ENCODE data around the gene SPATS2L. TPM values are rescaled to one million over a fixed set of nuclear protein-coding genes. Genes with fewer than 3 reads are reported as not detected.
A peak's percentile ranks its signal among the peaks of the same experiment; 100 is the strongest.

Gene SPATS2L
- total RNA-seq, 1 experiment from 2014 or later, result 47.3 TPM

DNA sequence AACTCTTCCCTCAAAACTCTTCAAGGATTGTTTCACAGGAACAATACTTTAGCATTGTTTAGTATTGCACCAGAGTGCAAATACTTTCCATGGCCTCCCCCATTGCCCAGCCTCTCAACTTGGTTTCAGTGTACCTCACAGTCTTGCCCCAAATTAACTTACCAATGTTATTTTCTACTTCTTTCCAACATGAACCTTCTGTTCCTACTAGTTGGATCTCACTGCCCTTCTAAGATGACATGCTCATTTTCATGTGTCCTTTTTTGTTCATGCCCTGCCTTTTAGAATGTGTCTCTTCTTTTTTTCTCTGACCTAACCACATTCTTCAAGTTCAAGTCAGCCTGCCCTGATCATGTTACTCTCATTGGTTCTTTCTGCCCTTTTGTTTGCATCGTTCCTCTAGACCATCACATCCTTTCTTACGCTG lies 4.1 kb downstream of the SPATS2L start:
- TF ChIP-seq, protein P1, sequence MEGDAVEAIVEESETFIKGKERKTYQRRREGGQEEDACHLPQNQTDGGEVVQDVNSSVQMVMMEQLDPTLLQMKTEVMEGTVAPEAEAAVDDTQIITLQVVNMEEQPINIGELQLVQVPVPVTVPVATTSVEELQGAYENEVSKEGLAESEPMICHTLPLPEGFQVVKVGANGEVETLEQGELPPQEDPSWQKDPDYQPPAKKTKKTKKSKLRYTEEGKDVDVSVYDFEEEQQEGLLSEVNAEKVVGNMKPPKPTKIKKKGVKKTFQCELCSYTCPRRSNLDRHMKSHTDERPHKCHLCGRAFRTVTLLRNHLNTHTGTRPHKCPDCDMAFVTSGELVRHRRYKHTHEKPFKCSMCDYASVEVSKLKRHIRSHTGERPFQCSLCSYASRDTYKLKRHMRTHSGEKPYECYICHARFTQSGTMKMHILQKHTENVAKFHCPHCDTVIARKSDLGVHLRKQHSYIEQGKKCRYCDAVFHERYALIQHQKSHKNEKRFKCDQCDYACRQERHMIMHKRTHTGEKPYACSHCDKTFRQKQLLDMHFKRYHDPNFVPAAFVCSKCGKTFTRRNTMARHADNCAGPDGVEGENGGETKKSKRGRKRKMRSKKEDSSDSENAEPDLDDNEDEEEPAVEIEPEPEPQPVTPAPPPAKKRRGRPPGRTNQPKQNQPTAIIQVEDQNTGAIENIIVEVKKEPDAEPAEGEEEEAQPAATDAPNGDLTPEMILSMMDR (conservative IDR thresholded peaks at IDR 0.05), result no peak
- H3K4me1 Mint-ChIP-seq, result peaks cover 64 to 74% of the 10 kb centered on the region in 2 experiments
- H3K27me3 Mint-ChIP-seq (ENCODE audit: low read depth), result no peaks in the 10 kb centered on the region
- H2BK20ac ChIP-seq (ENCODE audit: low read depth, low read length, poor library complexity, severe bottlenecking), result no peak overlapping the region
- peak overlapping the region; percentile 3 to 21 (median 17); a peak in 4 of 7 replicates for H3K27ac Mint-ChIP-seq
- no peaks in the 10 kb centered on the region for H3K9me3 ChIP-seq (ENCODE audit: control insufficient read depth, low read depth, low read length)
- H3K23ac ChIP-seq (ENCODE audit: insufficient read length, low read depth, low read length), result no peak overlapping the region
- no peak overlapping the region for H2BK15ac ChIP-seq (ENCODE audit: low read depth, low read length)
- H3K79me1 ChIP-seq (ENCODE audit: insufficient read depth, low read depth, low read length, poor library complexity, severe bottlenecking), result no peaks in the 10 kb centered on the region
- no peak for DNase-seq
- H2BK12ac ChIP-seq (ENCODE audit: insufficient read length, low read depth, low read length), result no peak overlapping the region
- H4K8ac ChIP-seq (replicated peaks; ENCODE audit: insufficient read length, low read depth, low read length), result no peak overlapping the region
- H3K4ac ChIP-seq (ENCODE audit: low read depth, low read length), result no peak overlapping the region
- no peak overlapping the region for H3K14ac ChIP-seq (ENCODE audit: insufficient read depth, low read length)
- no peak overlapping the region for H4K91ac ChIP-seq (ENCODE audit: insufficient read length, low read depth, low read length)
- no peak overlapping the region for H4K5ac ChIP-seq (ENCODE audit: insufficient read length, low read depth, low read length)
- H3K4me1 ChIP-seq (ENCODE audit: insufficient read depth, low read length), result peaks cover 44% of the 10 kb centered on the region; the same call in 1 of the 2 replicates
- H3K23me2 ChIP-seq (ENCODE audit: insufficient read length, low read depth, low read length, poor library complexity, severe bottlenecking), result peaks cover 12% of the 10 kb centered on the region
- no peaks in the 10 kb centered on the region for H3K27me3 ChIP-seq (ENCODE audit: insufficient read depth, low read length)
- H4K20me1 ChIP-seq (ENCODE audit: control insufficient read depth, insufficient read depth, insufficient read length), result no peaks in the 10 kb centered on the region
- no peak overlapping the region for H3T11ph ChIP-seq (ENCODE audit: low read length)
- H3K36me3 Mint-ChIP-seq (ENCODE audit: insufficient read depth in 1 of 3, low read depth in 3 of 3), result peaks cover 0 to 3% (median 0%) of the 10 kb centered on the region in 3 experiments; a peak in 2 of 7 replicates
- no peak overlapping the region for H2AK5ac ChIP-seq (ENCODE audit: insufficient read length, low read length)
- H3K4me2 ChIP-seq (ENCODE audit: insufficient read depth, insufficient read length, low read length), result peak overlapping the region; percentile 2
- no peak overlapping the region for H2AFZ ChIP-seq (ENCODE audit: low read length)
- WGBS (ENCODE audit: extremely low coverage, insufficient read length, low lambda C conversion rate), result no CpG with 5 or more reads among the region's 2 CpGs
- H3K79me2 ChIP-seq (ENCODE audit: insufficient read depth, low read length), result peaks cover 76% of the 10 kb centered on the region
- H3K4me3 Mint-ChIP-seq, result peak overlapping the region in 1 of 2 experiments; percentile 17; a peak in 3 of 5 replicates
- no peak overlapping the region for H3K18ac ChIP-seq (ENCODE audit: insufficient read length, low read depth, low read length)
- H3K56ac ChIP-seq (ENCODE audit: insufficient read length, low read depth, low read length), result no peak overlapping the region
- no peak overlapping the region for H2BK120ac ChIP-seq (ENCODE audit: low read depth, low read length, poor library complexity, severe bottlenecking)
- H3K9me3 Mint-ChIP-seq, result no peaks in the 10 kb centered on the region; a peak in 2 of 5 replicates
- H3K9ac ChIP-seq (ENCODE audit: extremely low read depth, insufficient read length, low read length), result no peak overlapping the region
- no peak overlapping the region for H3K27ac ChIP-seq (ENCODE audit: insufficient read length, low read depth, low read length)
- no peak overlapping the region for H2BK5ac ChIP-seq (ENCODE audit: insufficient read length, low read length)
